EL (cell line): ENCODE data around the gene MCUR1.
"Not testable (repeated sequence)": the region's sequence is repeated elsewhere in the genome, so short reads cannot be mapped to it uniquely, and the experiment has no call there.

Experiments
- DNase-seq: peaks from one replicate; pipeline ENCODE4 v3.0.0-alpha.2; 2016

Gene MCUR1, protein sequence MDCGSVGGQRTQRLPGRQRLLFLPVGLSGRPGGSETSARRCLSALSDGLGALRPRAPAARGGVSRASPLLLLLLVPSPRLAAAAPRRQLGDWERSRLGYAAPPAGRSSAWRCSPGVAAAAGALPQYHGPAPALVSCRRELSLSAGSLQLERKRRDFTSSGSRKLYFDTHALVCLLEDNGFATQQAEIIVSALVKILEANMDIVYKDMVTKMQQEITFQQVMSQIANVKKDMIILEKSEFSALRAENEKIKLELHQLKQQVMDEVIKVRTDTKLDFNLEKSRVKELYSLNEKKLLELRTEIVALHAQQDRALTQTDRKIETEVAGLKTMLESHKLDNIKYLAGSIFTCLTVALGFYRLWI

DNA sequence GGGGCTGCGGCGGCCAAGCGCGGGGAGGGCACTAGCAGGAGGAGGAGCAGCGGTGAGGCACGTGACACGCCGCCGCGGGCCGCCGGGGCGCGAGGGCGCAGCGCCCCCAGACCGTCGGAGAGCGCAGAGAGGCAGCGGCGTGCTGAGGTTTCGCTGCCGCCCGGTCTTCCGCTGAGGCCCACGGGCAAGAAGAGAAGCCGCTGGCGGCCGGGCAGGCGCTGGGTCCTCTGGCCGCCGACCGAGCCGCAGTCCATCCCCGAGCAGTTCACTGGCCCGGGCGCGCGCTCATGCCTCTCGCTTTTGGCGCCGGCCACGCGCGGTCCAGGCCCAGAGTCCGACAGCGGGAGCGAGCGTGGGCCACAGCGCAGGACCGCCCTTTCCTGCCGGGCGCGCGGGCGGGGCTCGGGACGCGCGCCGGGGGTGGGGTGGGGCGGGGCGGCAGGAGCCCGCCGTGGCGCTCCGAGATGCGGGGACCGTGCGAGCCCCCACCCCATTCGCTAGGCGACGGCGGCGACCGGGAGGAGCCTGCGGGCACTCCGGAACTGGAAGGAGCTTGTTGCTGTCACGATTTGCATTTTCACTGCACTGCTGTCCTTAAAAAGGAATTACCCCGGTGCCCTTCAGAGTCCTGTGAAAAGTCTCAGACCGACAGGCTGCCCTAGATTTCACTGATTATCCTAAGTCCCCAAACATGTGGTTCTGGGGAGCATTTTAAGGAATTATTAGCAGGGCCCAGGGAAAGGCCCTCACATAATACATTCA is at the start of gene MCUR1:
MCUR1 (minus strand) TSS at position 382 of the 762 bp plus-strand sequence; CDS start at position 254, 128 bp downstream.
- peak; percentile 88 for DNase-seq

DNA sequence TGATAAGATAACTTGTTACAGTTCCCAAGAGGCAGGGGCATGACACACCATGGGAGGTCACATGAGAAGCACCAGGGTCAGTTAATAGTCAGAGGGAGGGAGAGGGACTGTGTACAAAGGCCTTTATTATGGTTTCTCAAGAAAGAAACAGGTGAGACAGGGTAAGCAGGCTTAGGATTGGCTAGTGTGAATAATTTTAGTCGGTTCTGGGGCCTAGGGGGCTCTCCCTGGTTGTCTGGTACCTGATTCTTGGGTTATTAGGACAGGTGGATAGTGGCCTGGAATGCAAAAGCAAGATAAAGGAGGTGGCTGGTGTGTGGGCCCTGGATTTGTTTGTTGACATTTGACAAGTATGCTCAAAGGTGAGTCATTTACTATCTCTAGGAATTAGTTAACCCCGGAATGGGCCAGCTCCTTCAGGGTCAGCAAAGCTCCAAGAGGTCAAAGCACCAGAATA is 49.4 kb upstream of the MCUR1 start:
- DNase-seq = no peak

DNA sequence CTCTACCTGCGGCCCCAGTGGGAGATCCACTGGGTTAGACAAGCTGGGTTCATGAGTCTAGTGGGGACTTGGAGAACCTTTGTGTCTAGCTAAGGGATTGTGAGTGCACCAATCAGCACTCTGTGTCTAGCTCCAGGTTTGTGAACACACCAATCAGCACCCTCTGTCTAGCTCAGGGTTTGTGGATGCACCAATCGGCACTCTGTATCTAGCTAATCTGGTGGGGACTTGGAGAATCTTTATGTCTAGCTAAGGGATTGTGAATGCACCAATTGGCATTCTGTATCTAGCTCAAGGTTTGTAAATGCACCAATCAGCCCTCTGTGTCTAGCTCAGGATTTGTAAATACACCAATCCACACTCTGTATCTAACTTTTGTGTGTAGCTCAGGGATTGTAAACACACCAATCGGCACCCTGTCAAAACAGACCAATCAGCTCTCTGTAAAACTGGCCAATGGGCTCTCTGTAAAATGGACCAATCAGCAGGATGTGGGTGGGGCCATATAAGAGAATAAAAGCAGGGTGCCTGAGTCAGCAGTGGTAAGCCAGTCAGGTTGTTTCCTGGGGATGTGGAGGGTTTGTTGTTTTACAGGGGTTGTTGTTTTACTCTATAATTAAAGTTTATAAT is 46.3 kb upstream of the MCUR1 start:
- DNase-seq = not testable (repeated sequence)

DNA sequence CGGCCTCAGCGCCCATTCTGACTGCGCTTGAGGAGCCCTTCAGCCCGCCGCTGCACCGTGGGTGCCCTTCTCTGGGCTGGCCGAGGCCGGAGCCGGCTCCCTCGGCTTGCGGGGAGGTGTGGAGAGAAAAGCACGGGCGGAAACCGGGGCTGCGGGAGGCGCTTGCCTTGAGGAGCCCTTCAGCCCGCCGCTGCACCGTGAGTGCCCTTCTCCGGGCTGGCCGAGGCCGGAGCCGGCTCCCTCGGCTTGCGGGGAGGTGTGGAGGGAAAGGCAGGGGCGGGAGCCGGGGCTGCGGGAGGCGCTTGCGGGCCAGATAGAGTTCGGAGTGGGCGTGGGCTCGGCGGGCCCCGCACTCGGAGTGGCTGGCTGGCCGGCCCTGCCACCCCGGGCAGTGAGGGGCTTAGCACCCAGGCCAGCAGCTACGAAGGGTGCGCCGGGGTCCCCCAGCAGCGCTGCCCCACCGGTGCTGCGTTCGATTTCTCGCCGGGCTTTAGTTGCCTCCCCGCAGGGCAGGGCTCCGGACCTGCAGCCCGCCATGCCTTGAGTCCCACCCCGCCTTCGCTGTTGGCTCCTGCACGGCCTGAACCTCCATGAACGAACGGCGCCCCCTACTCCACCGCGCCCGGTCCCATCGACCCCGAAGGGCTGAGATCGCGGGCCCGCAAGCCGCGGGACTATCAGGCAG is 45.7 kb upstream of the MCUR1 start:
- DNase-seq = no peak

DNA sequence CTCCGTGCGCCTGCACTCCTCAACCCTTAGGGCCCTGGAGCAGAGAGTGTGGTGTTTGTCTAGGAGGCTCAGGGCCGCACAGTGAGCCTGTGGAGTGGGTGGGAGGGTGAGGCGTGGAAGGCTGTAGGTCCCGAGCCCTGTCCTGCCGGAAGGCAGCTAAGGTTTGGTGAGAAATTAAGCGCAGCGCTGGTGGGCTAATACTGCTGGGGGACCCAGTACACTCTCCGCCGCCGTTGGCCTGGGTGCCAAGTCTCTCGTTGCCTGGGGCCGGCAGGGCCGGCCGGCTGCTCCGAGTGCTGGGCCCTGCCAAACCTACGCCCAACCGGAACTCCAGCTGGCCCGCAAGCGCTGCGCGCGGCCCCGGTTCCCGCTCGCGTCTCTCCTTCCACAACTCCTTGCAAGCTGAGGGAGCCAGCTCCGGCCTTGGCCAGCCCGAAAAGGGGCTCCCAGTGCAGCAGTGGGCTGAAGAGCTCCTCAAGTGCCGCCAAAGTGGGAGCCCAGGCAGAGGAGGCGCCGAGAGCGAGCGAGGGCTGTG is 40.4 kb upstream of the MCUR1 start:
- no peak for DNase-seq

DNA sequence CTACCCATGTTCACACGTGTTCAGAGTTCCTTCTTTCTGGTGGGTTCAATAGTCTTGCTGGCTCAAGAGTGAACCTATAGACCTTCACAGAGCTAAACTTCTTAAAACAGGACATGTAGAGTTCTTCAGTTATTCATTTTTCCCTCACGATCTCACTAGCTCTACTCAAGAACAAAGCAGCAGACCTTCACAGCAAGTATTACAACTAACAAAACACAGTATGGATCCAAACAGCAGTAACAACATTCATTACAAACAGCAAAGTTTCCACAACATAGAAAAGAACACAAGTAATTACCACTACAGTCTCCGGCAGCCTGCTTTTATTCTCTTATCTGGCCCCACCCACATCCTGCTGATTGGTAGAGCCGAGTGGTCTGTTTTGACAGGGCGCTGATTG is 39.5 kb upstream of the MCUR1 start:
- DNase-seq = no peak

DNA sequence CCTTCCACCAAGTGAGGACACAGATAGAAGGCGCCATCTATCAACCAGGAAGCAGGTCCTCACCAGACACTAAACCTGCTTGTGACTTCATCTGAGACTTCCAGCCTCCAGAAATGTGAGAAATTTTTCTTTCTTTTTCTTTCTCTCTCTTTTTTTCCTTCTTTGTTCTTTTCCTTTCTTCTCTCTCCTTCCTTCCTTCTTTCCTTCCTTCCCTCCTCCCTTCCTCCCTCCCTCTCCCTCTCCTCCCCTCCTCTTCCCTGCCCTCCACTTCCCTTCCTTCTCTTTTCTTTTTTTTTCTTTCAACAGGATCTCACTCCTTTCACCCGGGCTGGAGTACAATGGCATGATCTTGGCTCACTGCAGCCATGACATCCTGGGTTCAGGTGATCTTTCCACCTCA is 37.4 kb upstream of the MCUR1 start:
- no peak for DNase-seq

DNA sequence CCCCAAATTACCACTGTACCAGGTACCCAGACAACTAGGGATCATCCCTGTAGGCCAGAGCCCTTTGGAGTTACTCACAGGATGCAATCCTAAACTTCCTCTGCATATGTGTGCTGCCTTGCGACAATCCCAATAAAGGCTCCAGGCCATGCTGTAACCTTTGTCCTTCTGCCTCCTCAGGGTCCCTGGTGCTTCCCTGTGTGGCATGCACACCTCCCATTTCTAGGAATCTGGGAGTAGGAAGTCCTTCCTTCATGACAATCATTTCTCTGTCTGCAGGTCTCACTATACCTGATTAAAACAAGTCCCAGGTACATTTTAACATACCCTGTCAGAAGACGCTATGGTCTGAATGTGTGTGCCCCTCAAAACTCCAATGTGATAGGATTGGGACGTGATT is 37.0 kb upstream of the MCUR1 start:
- DNase-seq = no peak

DNA sequence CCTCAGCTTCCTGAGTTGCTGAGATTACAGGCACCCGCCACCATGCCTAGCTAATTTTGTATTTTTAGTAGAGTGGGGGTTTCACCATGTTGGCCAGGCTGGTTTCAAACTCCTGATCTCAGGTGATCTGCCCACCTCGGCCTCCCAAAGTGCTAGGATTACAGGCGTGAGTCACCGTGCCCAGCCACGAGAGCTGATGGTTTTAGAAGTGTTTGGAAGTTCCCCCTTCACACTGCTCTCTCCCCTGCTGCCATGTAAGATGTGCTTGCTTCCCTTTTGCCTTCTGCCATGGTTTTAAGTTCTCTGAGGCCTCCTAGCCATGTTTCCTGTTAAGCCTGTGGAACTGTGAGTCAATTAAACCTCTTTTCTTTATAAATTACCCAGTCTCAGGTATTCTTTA is 36.3 kb upstream of the MCUR1 start:
- DNase-seq = not testable (repeated sequence)

DNA sequence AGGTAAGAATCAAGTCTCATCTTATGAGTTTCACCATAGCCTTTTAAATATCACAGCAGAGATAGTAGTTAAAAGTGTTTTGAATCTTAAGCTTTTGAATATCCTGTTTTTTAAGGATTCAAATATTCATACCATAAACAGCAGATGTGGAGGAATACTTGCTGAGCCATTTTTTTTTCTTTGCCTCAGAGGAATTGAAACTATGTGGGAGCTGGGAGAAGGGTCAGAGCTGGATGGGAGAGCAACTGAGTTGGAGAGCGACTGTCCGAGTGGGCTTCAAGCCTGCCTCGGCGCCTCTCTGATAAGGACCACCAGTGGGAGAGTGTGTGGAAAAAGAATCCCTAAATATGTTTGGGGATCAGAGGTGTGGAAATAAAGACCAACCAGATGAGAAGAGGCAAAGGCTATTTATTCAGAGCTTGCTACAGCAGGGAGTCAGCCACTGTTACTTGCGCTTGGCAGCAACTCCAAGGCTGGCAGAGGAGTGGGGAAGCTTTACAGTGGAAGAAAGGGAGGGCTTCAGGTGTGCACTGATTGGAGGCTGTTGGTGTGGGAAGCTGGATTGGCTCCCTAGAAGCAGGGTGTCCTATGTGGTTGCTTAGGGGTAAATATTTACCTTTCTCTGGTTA is 34.3 kb upstream of the MCUR1 start:
- no peak for DNase-seq

DNA sequence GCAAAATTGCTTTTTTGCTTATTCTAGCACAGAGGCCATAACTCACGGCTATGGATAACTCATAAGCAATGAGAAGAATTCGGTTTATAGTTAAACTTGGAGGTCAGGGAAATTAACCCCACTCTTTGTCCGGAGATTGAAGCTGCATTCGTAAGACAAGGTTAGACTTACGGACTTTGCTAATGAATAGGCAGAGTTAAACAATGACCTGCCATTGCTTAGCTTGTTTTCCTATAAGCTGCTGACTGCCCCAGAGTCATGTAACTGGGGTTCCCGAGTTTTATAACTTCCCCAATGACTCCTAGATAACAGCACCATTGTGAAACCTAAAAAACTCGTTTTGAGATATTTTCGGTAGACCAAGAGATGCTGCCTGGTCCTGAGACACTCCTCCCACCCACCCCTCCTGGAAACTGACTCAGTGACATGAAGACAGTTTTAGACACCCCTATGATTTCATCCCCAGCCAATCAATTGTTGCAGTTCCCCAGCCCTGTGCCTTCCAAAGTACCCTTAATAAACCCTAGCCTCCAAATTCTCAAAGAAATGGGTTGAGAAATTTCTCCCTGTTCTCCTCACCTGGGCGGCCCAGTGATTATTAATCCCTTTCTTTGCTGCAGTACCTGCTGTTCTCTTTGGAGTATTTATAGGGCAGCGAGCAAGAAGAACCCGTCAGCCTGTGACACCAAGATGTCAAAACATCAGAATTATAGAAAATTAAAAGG is 33.1 kb upstream of the MCUR1 start:
- DNase-seq = no peak

DNA sequence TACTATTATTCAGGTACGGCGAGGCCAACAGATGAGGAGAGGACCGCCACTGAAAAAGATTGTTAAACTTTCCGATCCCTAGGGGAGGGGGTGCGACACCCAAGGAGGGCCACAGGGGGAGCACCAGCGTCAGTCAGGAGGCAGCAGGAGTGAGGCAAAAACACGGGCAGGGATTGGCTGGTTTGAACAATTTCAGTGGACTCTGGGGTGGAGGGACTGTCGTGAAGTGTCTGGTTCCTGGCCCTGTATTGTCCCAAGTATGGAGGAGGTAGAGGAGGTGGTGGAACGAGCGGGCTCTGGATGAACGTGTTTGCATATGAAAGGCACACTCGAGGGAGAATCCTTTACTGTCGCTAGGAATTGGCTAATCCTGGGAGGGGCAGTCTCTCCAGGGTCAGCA is 32.5 kb upstream of the MCUR1 start:
- DNase-seq = no peak

DNA sequence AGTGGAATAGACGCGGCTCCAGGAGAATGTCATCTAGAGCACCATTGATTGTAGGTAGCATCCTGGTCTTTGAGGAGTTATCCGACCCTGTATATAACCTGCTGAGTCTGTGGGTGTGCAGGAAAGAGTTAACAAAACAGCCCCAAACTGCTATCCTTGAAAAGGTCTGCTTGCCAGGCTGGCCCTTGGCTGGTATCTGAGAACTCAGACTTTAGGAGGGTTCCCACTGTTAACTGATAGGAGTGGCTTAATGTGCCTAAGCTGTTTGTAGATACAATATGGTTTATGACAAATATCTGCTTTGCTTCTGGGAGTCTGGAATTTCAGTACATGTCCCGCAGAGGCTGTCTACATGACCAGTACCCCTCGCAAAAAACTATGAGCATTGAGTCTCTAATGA is 27.6 kb upstream of the MCUR1 start:
- DNase-seq = no peak

DNA sequence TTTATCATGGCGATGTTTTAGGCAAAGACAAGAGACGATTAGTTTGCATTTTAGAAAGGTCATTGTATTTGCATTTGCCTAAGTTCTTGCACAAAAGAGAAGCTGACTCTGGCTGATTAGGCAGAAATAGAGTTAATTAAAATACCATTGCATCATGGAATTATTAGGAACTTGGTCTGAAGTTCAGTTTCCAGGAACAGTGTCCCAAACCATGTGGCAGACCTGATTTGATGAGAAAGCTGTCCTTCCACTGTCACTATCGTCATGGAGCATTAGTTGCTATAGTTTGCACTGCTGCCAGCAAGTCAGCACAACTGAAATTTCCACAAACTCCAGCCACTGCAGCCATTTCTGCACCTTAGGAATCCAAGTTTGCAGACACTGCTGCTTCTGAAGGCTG is 24.3 kb upstream of the MCUR1 start:
- no peak for DNase-seq

DNA sequence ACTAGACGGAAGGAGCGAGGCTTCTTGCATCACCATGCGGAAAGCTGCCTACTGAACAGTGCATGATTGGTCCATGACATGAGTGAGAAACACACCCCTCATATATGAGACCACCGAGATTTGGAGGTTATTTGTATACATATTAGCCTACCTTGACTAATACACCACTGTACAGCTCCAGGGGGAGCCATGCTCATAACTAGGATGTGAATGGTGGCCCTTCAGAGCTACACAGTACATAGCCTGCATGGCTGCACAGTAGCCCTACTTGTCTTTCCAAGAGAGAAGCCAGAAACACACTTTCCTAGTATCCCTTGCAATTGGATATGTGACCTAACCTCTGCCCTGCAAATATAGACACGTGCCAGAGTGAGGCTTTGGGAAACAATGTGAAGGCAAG is 21.8 kb upstream of the MCUR1 start:
- no peak for DNase-seq

DNA sequence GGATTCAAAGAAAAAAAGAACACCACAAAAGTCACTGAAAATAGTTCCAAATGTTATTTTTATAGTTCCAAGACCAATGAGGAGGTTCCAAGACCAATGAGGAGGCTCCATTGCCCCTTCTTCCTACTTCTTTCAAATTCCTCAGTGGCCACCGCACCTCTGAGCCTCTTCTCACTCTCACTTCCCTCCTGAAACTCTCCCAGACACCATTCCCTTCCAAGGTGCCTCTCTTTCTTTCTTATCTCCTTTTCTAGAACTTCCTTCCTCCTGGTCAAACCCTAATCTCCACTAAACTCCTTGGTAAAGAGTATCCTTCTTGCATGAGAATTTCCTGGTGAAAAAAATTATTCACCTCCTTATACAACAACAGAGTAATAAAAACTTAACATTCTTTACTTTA is 20.4 kb upstream of the MCUR1 start:
- DNase-seq = no peak

DNA sequence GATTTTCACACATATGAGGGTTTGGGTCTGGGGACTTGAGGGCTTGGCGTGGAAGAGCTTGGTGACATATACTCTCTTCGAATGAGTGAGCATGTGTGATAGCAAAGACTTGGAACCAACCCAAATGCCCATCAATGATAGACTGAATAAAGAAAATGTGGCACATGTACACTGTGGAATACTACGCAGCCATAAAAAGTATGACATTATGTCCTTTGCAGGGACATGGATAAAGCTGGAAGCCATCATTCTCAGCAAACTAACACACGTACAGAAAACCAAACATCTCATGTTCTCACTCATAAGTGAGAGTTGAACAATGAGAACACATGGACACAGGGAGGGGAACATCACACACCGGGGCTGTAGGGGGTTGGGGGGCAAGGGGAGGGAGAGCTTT is 19.7 kb upstream of the MCUR1 start:
- not testable (repeated sequence) for DNase-seq

DNA sequence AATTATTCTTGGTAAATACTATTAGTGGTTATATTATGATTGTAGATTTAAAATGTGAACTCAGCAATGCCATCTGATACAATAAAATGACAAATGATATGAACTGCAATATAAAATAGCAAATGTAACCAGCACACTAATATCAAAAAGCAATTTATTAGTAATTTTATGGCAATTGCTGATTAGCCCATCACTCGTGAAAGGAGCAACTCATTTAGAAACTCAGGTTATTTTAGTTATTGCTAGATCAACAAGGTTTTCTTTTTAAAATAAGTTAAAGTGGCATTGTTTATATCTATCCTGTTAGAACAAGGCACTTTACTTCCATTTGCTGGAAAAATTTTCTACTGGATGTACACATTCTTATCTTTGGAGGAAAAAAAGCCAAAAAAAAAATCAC is 18.4 kb upstream of the MCUR1 start:
- no peak for DNase-seq

DNA sequence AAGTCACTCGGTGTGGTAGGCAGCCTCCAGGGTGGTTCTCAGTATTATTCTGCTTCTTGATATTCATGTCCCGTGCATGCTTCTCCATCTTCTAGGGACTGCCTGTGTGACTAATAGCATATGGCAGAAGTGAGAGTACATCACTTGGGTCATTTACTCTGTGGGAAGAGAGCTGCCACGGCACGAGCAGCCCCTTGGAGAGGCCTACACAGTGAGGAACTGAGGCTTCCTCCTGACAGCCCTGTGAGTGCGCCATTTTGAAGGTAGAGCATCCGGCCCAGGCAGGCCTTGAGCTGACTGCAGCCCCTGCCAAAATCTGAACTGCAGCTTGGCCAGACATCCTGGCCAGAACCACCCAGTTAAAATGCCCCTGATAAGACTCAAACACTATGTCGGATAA is 17.3 kb upstream of the MCUR1 start:
- DNase-seq = no peak

DNA sequence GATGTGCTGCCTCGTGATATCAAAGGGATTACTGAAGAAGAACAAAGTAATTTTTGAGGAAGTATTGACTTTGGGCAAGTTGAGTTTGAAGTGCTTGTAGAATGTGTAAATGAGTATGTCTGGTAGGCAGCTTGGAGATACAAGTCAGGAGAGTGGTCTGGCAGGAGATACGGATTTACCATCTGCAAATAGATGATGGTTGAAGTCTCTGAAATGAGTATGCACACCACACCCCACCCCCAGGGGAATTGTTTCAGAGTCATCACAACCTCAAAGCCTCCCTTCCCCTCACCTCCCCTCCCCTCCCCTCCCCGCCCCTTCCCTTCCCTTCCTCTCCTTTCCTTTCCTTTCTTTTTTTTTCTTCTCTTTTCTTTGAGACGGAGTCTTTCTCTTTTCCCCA is 16.4 kb upstream of the MCUR1 start:
- no peak for DNase-seq

DNA sequence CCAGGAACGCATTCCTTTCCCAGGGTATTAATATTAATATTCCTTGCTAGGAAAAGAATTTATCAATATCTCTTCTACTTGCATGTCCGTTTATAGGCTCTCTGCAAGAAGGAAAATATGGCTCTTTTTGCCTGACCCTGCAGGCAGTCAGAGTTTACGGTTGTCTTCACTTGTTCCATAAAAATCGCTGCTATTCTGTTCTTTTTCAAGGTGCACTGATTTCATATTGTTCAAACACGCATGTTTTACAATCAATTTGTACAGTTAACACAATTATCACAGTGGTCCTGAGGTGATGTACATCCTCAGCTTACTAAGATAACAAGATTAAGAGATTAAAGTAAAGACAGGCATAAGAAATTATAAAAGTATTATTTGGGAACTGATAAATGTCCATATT is 15.1 kb upstream of the MCUR1 start:
- DNase-seq = not testable (repeated sequence)
